Stimulated activated memory B cell treated with anti-CD40 and anti-IgM and Interleukin-4, amounts not matched to agents 10 μg/mL and 1 μg/mL and 100 μg/mL, for 72 hours (primary cell): ENCODE measurements around the gene RHBDF2.

Experiments used
- ATAC-seq: fragments of 150-1000 bp; cut with Tn5 transposase; 2 replicates; pipeline ENCODE4 v1.10.0; 2021
- H3K27ac Mint-ChIP-seq: one replicate; pipeline ENCODE4 v1.8.0; 2022; ENCODE audit warnings: mild to moderate bottlenecking, mixed read lengths
- H3K27me3 Mint-ChIP-seq: one replicate; pipeline ENCODE4 v1.8.0; 2022; ENCODE audit warnings: mixed read lengths
- H3K36me3 Mint-ChIP-seq: one replicate; pipeline ENCODE4 v1.8.0; 2022; ENCODE audit warnings: mixed read lengths
- H3K4me1 Mint-ChIP-seq: one replicate; pipeline ENCODE4 v1.8.0; 2022; ENCODE audit warnings: mixed read lengths
- H3K4me3 Mint-ChIP-seq: one replicate; pipeline ENCODE4 v1.8.0; 2022; ENCODE audit warnings: mild to moderate bottlenecking, moderate library complexity, mixed read lengths
- H3K9me3 Mint-ChIP-seq: one replicate; pipeline ENCODE4 v1.8.0; 2022; ENCODE audit warnings: mixed read lengths

Gene RHBDF2

DNA sequence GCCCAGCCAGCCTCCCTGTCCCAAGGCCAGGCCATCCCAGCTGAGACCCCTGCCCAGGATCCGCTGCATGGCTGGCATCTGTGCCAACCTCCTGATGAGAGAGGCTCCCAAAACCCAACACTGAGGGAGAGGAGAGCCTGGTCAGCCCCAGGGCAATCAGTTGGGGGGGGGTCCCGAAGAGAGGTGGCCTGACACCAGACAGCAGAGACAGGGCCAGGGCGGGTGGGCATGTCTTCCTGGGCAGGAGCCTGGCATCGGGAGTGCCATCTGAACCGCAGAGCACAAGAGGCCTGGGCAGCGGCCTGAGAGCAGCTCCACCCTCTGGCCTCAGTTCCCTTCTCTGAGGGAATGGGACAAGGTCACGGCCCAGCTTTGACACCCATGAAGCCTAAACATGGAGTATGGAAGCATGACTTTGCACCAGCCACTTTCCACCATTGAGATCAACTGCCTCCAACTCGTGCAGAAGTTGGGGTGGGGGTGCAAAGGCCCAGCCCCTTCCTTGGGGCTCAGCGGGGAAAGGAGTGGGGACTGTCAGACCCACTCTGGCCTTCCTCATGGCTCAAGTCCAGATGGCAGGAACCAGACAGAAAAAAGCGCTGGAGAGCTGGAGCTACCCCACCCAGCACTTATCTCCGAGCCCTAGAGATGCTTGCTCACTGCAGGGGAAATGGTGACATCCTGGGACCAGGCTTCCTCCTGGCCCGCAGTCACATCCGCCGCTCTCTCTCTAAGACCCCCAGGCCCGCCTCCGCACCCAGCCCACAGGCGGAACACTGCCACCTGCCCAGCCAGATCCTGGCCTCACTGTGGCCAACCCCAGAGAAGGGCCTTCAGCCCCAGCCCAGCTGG is 9.7 kb downstream of the RHBDF2 start:
- Mint-ChIP-seq H3K36me3 (peaks cover 9% of the 10 kb centered on the region), H3K9me3 (no peaks in the 10 kb centered on the region), H3K4me1 (peaks cover 85% of the 10 kb centered on the region), H3K27me3 (no peaks in the 10 kb centered on the region), H3K4me3 (peak overlapping the region; percentile 76), H3K27ac (peak overlapping the region; percentile 96)
- ATAC-seq = peak; percentile 25

- ATAC-seq = no peak
- peaks cover 81% of the 10 kb centered on the region for H3K4me1 Mint-ChIP-seq
- no peaks in the 10 kb centered on the region for H3K27me3 Mint-ChIP-seq
- H3K27ac Mint-ChIP-seq = peak overlapping the region; percentile 96
- H3K4me3 Mint-ChIP-seq = peak overlapping the region; percentile 30
- no peaks in the 10 kb centered on the region for H3K9me3 Mint-ChIP-seq
- H3K36me3 Mint-ChIP-seq = peaks cover 16% of the 10 kb centered on the region
Observed at GRCh38 chr17:76490112-76490710, 11.0 kb downstream of the RHBDF2 start.

- no peak for ATAC-seq
- Mint-ChIP-seq H3K4me1 (peaks cover 80% of the 10 kb centered on the region), H3K27me3 (no peaks in the 10 kb centered on the region), H3K4me3 (no peak overlapping the region), H3K36me3 (peaks cover 29% of the 10 kb centered on the region), H3K9me3 (no peaks in the 10 kb centered on the region), H3K27ac (no peak overlapping the region)
Observed at GRCh38 chr17:76487451-76488192, 13.6 kb downstream of the RHBDF2 start.

- no peak for ATAC-seq
- peaks cover 80% of the 10 kb centered on the region for H3K4me1 Mint-ChIP-seq
- no peaks in the 10 kb centered on the region for H3K27me3 Mint-ChIP-seq
- no peaks in the 10 kb centered on the region for H3K9me3 Mint-ChIP-seq
- no peak overlapping the region for H3K4me3 Mint-ChIP-seq
- peaks cover 38% of the 10 kb centered on the region for H3K36me3 Mint-ChIP-seq
- H3K27ac Mint-ChIP-seq = peak overlapping the region; percentile 59
Observed at GRCh38 chr17:76485569-76485968, 15.7 kb downstream of the RHBDF2 start.

GRCh38 chr17:76484228-76484725 is 16.9 kb downstream of the RHBDF2 start:
- Mint-ChIP-seq H3K4me1 (peaks cover 76% of the 10 kb centered on the region), H3K36me3 (peaks cover 46% of the 10 kb centered on the region), H3K27me3 (no peaks in the 10 kb centered on the region), H3K27ac (peak overlapping the region; percentile 91), H3K9me3 (no peaks in the 10 kb centered on the region), H3K4me3 (peak overlapping the region; percentile 43)
- no peak for ATAC-seq

DNA sequence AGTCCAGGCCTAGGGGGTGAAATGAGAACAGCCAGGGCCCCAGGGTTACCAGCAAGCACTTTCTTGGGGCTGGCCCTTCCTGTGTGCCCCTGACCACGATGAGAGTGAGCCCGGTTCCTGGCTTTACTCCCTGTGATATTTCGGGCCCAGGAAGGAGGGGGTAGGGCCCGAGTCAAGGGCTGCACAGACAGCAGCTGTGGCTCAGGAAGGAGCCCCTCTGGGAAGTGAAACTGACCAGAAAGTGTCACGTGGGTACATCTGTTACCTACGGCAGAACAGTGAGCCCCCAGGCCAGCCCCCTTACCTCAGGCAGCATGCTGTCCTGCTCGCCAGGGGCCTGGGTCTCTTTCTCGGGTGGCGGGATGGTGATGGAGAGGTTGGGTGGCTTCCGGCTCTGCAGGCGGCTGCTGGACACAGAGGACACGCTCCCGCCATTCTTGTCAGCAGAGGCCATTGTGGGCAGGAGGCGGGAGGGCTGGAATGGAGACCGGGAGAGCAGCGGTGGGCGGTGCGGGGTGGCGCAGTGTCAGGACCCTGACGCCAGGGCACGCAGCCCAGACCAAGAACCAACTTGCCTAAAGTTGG is 20.1 kb downstream of the RHBDF2 start:
- H3K27ac Mint-ChIP-seq = peak overlapping the region; percentile 91
- H3K27me3 Mint-ChIP-seq = no peaks in the 10 kb centered on the region
- peaks cover 63% of the 10 kb centered on the region for H3K36me3 Mint-ChIP-seq
- peak; percentile 84 for ATAC-seq
- H3K9me3 Mint-ChIP-seq = no peaks in the 10 kb centered on the region
- H3K4me1 Mint-ChIP-seq = peaks cover 73% of the 10 kb centered on the region
- peak overlapping the region; percentile 74 for H3K4me3 Mint-ChIP-seq

DNA sequence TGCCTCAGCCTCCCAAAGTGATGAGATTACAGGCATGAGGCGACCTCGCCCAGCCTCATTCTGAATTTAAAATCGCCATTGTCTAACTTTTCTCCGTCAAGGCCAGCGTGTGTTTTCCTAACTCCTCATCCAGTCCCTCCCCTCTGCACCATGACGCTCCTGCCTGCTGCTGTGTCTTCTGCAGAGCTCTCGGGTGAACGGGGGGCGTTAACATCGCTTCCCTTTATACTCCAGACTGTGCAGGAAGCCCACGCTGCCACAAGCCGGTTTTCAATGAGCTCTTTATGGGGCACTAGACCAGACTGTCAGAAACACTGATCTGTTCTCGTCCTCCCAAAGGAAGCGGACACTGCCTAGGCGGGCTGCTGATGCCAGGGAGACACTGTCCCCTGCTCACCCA is 20.6 kb downstream of the RHBDF2 start:
- peak overlapping the region; percentile 74 for H3K4me3 Mint-ChIP-seq
- peaks cover 61% of the 10 kb centered on the region for H3K36me3 Mint-ChIP-seq
- peak overlapping the region; percentile 91 for H3K27ac Mint-ChIP-seq
- no peaks in the 10 kb centered on the region for H3K9me3 Mint-ChIP-seq
- H3K27me3 Mint-ChIP-seq = no peaks in the 10 kb centered on the region
- peaks cover 68% of the 10 kb centered on the region for H3K4me1 Mint-ChIP-seq
- ATAC-seq = peak; percentile 32

GRCh38 chr17:76479515-76480060 is 21.6 kb downstream of the RHBDF2 start:
- peak overlapping the region; percentile 42 for H3K4me3 Mint-ChIP-seq
- peaks cover 62% of the 10 kb centered on the region for H3K36me3 Mint-ChIP-seq
- peaks cover 62% of the 10 kb centered on the region for H3K4me1 Mint-ChIP-seq
- H3K27ac Mint-ChIP-seq = peak overlapping the region; percentile 91
- no peak for ATAC-seq
- H3K9me3 Mint-ChIP-seq = no peaks in the 10 kb centered on the region
- no peaks in the 10 kb centered on the region for H3K27me3 Mint-ChIP-seq

DNA sequence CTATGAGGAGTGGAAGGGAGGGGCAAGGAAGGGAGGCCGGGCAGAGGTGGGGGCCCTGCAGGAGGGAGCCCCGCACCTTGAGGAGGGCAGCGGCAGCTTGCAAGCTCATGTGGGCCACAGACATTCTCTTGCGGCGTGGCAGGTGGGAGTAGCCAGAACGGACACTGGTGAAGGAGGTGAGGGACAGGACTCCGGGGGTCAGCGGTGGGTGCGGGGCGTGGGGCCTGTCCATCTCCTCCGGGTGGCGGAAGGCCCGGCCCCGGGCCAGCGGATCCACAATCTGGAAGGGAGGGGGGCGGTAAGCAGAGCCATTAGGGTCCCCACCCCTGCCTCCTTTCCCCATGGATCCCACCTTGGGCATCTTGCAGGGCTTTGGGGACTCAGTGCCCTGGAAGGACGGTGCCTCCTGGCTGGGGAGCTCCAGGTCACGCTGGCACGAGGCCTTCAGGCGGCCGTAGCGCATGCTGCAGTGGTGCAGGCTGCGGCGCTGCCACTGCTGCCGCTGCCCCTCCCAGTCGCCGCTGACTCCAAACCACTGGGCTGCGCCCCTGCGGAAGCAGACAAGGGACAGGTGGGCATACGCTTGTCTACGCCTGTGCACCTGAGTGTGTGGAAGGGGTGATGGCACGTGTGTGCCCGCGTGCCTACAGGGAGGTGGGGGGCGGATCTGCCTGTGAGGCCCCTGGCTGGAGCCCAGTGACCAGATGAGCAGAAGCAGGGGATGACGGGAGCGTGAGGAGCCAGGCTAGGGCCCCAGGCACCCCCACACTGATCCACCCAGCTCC is 22.3 kb downstream of the RHBDF2 start:
- Mint-ChIP-seq H3K4me1 (peaks cover 55% of the 10 kb centered on the region), H3K27ac (peak overlapping the region; percentile 91), H3K9me3 (no peaks in the 10 kb centered on the region), H3K27me3 (no peaks in the 10 kb centered on the region), H3K36me3 (peaks cover 56% of the 10 kb centered on the region), H3K4me3 (no peak overlapping the region)
- no peak for ATAC-seq

DNA sequence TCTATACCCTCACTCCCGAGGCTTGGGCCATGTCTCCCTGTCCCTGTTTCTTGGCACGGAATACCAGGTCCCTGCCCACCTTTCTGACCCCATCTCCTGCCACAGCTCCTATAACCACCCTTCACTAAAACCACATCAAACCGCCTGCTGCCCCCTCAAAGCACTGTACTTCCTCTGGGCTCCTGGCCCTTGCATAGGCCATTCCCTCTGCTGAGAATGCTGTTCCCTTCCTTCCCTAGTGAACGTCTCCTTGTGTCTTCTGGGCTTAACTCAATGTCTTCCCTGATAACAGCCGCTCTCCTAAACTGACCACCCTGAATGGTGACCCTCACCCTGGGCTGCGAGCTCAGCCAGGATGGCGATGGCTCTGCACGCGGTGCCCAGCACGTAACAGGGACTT is 23.1 kb downstream of the RHBDF2 start:
- Mint-ChIP-seq H3K4me3 (no peak overlapping the region), H3K27ac (peak overlapping the region; percentile 91), H3K9me3 (no peaks in the 10 kb centered on the region), H3K27me3 (no peaks in the 10 kb centered on the region), H3K36me3 (peaks cover 57% of the 10 kb centered on the region), H3K4me1 (peaks cover 51% of the 10 kb centered on the region)
- no peak for ATAC-seq

- H3K27ac Mint-ChIP-seq = peak overlapping the region; percentile 91
- H3K9me3 Mint-ChIP-seq = no peaks in the 10 kb centered on the region
- H3K4me1 Mint-ChIP-seq = peaks cover 51% of the 10 kb centered on the region
- ATAC-seq = no peak
- no peaks in the 10 kb centered on the region for H3K27me3 Mint-ChIP-seq
- H3K4me3 Mint-ChIP-seq = no peak overlapping the region
- peaks cover 62% of the 10 kb centered on the region for H3K36me3 Mint-ChIP-seq
Observed at GRCh38 chr17:76477576-76477975, 23.6 kb downstream of the RHBDF2 start.

DNA sequence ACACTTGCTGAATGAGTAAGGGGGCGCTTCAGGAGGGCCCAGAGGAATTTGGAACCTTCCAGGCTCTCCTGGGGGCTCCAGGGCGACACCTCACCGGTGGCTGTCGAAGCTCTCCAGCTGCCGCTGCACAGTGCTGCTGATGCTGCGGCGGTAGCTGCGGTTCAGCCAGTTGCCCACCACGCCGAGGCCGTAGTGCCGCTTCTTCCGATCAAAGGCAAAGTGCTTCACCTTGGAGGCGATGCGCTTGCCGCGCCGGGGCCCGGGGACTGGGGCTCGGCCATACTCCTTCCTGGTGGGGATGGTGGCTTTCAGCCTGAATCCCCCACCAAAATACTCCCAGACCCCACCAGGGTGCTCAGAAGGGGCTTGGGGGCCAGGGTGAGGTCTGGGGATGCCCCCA is 24.5 kb downstream of the RHBDF2 start:
- H3K36me3 Mint-ChIP-seq = peaks cover 65% of the 10 kb centered on the region
- peak overlapping the region; percentile 91 for H3K27ac Mint-ChIP-seq
- H3K9me3 Mint-ChIP-seq = no peaks in the 10 kb centered on the region
- no peak overlapping the region for H3K4me3 Mint-ChIP-seq
- peaks cover 51% of the 10 kb centered on the region for H3K4me1 Mint-ChIP-seq
- ATAC-seq = no peak
- H3K27me3 Mint-ChIP-seq = no peaks in the 10 kb centered on the region

- Mint-ChIP-seq H3K27me3 (no peaks in the 10 kb centered on the region), H3K27ac (peak overlapping the region; percentile 64), H3K4me1 (peaks cover 42% of the 10 kb centered on the region), H3K4me3 (no peak overlapping the region), H3K36me3 (peaks cover 71% of the 10 kb centered on the region), H3K9me3 (no peaks in the 10 kb centered on the region)
- no peak for ATAC-seq
Observed at GRCh38 chr17:76475302-76475701, 25.9 kb downstream of the RHBDF2 start.

GRCh38 chr17:76474894-76475293 is 26.3 kb downstream of the RHBDF2 start:
- no peak overlapping the region for H3K4me3 Mint-ChIP-seq
- peaks cover 71% of the 10 kb centered on the region for H3K36me3 Mint-ChIP-seq
- H3K27ac Mint-ChIP-seq = peak overlapping the region; percentile 64
- ATAC-seq = no peak
- peaks cover 42% of the 10 kb centered on the region for H3K4me1 Mint-ChIP-seq
- no peaks in the 10 kb centered on the region for H3K27me3 Mint-ChIP-seq
- no peaks in the 10 kb centered on the region for H3K9me3 Mint-ChIP-seq
